Cardiac muscle cell (in vitro differentiated cells and primary cell): Measurements from ENCODE around the gene GPR183. TPM values are rescaled to one million over a fixed set of nuclear protein-coding genes. Genes with fewer than 3 reads are reported as not detected.

ENCODE experiments used
- DNase-seq, 2 donors: peaks; one replicate each; pipeline versions ENCODE4 v3.0.0 to v3.0.0-alpha.2; 2010 to 2017; ENCODE audit warnings: low read depth in 1 of 2, low spot score in 1 of 2
- H3K27ac ChIP-seq: fragments of 200-600 bp; sonication (generic); 2 replicates; pipeline ENCODE4 v1.5.1; 2016
- H3K27me3 ChIP-seq: fragments of 200-600 bp; sonication (generic); 2 replicates; pipeline ENCODE4 v1.6.0; 2016; ENCODE audit warnings: control low read depth
- H3K36me3 ChIP-seq: fragments of 200-600 bp; sonication (generic); 2 replicates; pipeline ENCODE4 v1.5.1; 2016; ENCODE audit warnings: control low read depth
- H3K4me1 ChIP-seq: fragments of 200-600 bp; sonication (generic); 2 replicates; pipeline ENCODE4 v1.8.1; 2017; ENCODE audit warnings: low read depth, mild to moderate bottlenecking, mixed run types
- H3K4me3 ChIP-seq: fragments of 200-600 bp; sonication (generic); 2 replicates; pipeline ENCODE4 v1.5.1; 2016; ENCODE audit warnings: mild to moderate bottlenecking
- H3K9me3 ChIP-seq: fragments of 200-600 bp; sonication (generic); 2 replicates; pipeline ENCODE4 v1.5.1; 2017; ENCODE audit warnings: low read depth, mild to moderate bottlenecking, control low read depth
- CTCF ChIP-seq: IDR thresholded peaks from 2 replicates; pipeline ENCODE4 v1.5.1; 2012; ENCODE audit warnings: low read depth, mild to moderate bottlenecking, low read length
- polyA plus RNA-seq: library from polyadenylated mRNA; unstranded; fragments of >200 nt; fragmentation: Nextera tagmentation; extraction: Ambion mirVana; gene quantifications from 2 replicates; pipeline ENCODE4 v1.2.1, GENCODE V29; 2016
- total RNA-seq: library from RNA; depleted of rRNA; stranded (reverse); fragments of >200 nt; gene quantifications from 2 replicates; pipeline ENCODE4 v1.2.3, GENCODE V29; 2016

Gene GPR183
- total and polyA plus RNA-seq, 2 experiments from 2014 or later, result 11.6 to 17.1 TPM

DNA sequence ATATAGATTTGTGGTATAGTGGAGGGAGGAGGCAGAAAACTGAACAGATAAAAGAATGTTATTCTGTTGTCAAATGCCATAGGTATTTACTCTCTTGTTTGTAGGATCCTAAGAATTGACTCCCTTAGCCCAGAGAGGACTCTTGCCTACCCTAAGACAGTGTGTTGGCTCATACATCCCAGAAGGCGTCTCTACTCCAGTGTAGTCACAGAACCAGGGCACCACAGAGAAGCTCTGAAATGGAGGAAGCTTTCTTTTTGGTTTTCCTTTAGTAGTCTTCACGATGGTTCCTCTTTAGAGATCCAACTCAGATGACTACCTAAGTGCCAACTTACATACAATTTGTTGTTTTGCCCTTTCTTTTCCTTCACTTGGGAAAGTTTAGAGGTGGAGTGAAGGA lies 14.0 kb downstream of the GPR183 start:
- peaks cover 9% of the 10 kb centered on the region for H3K4me1 ChIP-seq
- DNase-seq, result no peak
- peaks cover 11% of the 10 kb centered on the region for H3K36me3 ChIP-seq
- H3K27me3 ChIP-seq, result no peaks in the 10 kb centered on the region
- no peak overlapping the region for H3K27ac ChIP-seq
- H3K9me3 ChIP-seq, result no peaks in the 10 kb centered on the region
- H3K4me3 ChIP-seq, result no peak overlapping the region
- no peak for TF ChIP-seq CTCF

GRCh38 chr13:99290894-99291293 lies 16.3 kb downstream of the GPR183 start:
- peaks cover 29% of the 10 kb centered on the region for H3K4me1 ChIP-seq

GRCh38 chr13:99289674-99290337 lies 17.4 kb downstream of the GPR183 start:
- H3K36me3 ChIP-seq, result peaks cover 2% of the 10 kb centered on the region
- no peaks in the 10 kb centered on the region for H3K9me3 ChIP-seq
- no peak for TF ChIP-seq CTCF
- H3K27me3 ChIP-seq, result no peaks in the 10 kb centered on the region
- no peak for DNase-seq
- H3K4me1 ChIP-seq, result peaks cover 38% of the 10 kb centered on the region
- no peak overlapping the region for H3K27ac ChIP-seq
- no peak overlapping the region for H3K4me3 ChIP-seq

More at GRCh38 chr13:99290894-99291293, 16.3 kb downstream of the GPR183 start:
- no peaks in the 10 kb centered on the region for H3K27me3 ChIP-seq
- TF ChIP-seq CTCF, result no peak
- H3K4me3 ChIP-seq, result no peak overlapping the region
- DNase-seq, result no peak
- H3K36me3 ChIP-seq, result peaks cover 11% of the 10 kb centered on the region
- no peak overlapping the region for H3K27ac ChIP-seq
- H3K9me3 ChIP-seq, result no peaks in the 10 kb centered on the region

DNA sequence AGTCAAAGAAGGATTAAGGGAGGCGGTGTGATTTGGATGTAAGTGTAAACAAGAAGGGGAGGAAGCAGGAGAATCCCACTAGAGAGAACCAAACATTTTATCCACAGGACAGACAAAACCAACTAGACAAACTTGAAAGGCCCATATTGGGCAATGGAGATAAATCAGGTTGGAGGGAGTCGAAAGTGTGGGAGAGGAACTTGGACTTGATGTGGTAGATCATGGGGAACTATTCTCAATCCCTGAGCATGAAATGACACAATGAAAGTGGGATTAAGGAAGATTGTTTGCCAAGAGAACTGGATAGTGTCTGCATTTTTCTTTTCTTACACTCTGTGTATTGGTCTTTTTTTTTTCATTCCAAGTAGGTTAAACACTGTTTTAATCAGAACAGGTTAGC lies 17.9 kb downstream of the GPR183 start:
- Histone ChIP-seq H3K27me3 (no peaks in the 10 kb centered on the region), H3K4me3 (no peak overlapping the region), H3K9me3 (no peaks in the 10 kb centered on the region), H3K4me1 (peaks cover 39% of the 10 kb centered on the region), H3K36me3 (no peaks in the 10 kb centered on the region), H3K27ac (no peak overlapping the region)
- no peak for TF ChIP-seq CTCF
- DNase-seq, result no peak

- no peak overlapping the region for H3K27ac ChIP-seq
- H3K9me3 ChIP-seq, result no peaks in the 10 kb centered on the region
- no peaks in the 10 kb centered on the region for H3K27me3 ChIP-seq
- no peak for TF ChIP-seq CTCF
- no peaks in the 10 kb centered on the region for H3K36me3 ChIP-seq
- H3K4me1 ChIP-seq, result peaks cover 39% of the 10 kb centered on the region
- DNase-seq, result no peak
- no peak overlapping the region for H3K4me3 ChIP-seq
These were observed 19.1 kb downstream of the GPR183 start for GRCh38 chr13:99288089-99288488.
